HUES6 (cell line): ENCODE data around the gene TCF12.

ENCODE experiments used
- H3K27ac ChIP-seq: 2 replicates; pipeline ENCODE4 v1.7.0; 2013; ENCODE audit warnings: low read depth, mild to moderate bottlenecking, low read length, inconsistent platforms
- H3K27me3 ChIP-seq: 2 replicates; pipeline ENCODE4 v1.6.1; 2013; ENCODE audit warnings: low read length; ENCODE audit not compliant: control insufficient read depth, insufficient read depth
- H3K36me3 ChIP-seq: 2 replicates; pipeline ENCODE4 v1.6.1; 2013; ENCODE audit warnings: low read length; ENCODE audit not compliant: control insufficient read depth, insufficient read depth
- H3K4me1 ChIP-seq: 2 replicates; pipeline ENCODE4 v1.6.1; 2013; ENCODE audit warnings: low read length; ENCODE audit not compliant: control insufficient read depth, insufficient read depth
- H3K4me3 ChIP-seq: 2 replicates; pipeline ENCODE4 v1.5.1; 2013; ENCODE audit warnings: low read depth, low read length
- H3K9ac ChIP-seq: one replicate; pipeline ENCODE4 v1.6.1; 2013; ENCODE audit warnings: mild to moderate bottlenecking, low read length
- H3K9me3 ChIP-seq: 2 replicates; pipeline ENCODE4 v1.6.1; 2013; ENCODE audit warnings: low read depth, low read length; ENCODE audit not compliant: control insufficient read depth, insufficient read depth

The TCF12 gene

DNA sequence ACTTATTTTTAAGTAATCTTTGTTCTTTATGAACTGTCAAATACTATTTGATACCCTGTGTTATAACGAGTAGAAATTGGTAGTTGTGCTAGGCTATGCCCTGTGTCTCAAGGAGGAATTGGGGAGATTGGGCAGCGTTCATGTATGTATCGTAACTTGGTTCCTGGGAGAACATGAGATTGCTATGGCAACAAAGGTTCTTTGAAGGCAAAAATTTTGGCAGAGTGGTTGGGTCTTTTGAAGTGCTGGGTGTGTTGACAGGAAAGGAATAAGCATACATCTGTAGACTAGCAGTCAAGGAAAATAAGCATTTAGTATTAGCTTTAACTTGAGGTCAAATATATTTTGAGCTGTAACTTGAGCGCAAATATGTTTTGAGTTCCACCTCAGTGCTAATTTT, 45.3 kb downstream of the TCF12 start:
- H3K4me1 ChIP-seq = peaks cover 30% of the 10 kb centered on the region
- 0 out of 2 replicates have a peak overlapping the region, but pooled peaks have one; percentile 22 for H3K27ac ChIP-seq
- H3K9me3 ChIP-seq = no peaks in the 10 kb centered on the region
- H3K9ac ChIP-seq = no peak overlapping the region
- H3K4me3 ChIP-seq = no peak overlapping the region
- H3K36me3 ChIP-seq = no peaks in the 10 kb centered on the region
- H3K27me3 ChIP-seq = no peaks in the 10 kb centered on the region

DNA sequence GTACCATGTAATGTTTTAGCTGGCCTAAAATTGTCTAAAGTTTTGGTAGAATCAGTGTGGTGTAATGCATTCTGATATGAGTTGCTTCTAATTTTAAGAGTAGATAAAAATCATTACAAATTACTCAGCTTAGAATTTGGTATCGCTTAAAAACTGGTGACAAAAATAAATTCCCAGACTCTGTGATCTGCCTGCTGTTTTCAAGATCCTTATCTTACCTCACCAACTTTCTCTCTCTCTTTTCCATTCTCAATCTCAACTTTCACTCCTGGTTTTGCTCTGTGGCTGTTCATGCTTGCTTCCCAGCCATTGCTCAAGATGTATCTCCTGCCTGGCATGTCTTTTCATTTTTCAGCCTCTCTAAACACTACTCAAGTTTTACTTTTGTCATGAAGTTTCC, 45.7 kb downstream of the TCF12 start:
- H3K9me3 ChIP-seq = no peaks in the 10 kb centered on the region
- H3K27me3 ChIP-seq = no peaks in the 10 kb centered on the region
- no peak overlapping the region for H3K4me3 ChIP-seq
- H3K9ac ChIP-seq = no peak overlapping the region
- 0 out of 2 replicates have a peak overlapping the region, but pooled peaks have one; percentile 22 for H3K27ac ChIP-seq
- no peaks in the 10 kb centered on the region for H3K36me3 ChIP-seq
- H3K4me1 ChIP-seq = peaks cover 32% of the 10 kb centered on the region

DNA sequence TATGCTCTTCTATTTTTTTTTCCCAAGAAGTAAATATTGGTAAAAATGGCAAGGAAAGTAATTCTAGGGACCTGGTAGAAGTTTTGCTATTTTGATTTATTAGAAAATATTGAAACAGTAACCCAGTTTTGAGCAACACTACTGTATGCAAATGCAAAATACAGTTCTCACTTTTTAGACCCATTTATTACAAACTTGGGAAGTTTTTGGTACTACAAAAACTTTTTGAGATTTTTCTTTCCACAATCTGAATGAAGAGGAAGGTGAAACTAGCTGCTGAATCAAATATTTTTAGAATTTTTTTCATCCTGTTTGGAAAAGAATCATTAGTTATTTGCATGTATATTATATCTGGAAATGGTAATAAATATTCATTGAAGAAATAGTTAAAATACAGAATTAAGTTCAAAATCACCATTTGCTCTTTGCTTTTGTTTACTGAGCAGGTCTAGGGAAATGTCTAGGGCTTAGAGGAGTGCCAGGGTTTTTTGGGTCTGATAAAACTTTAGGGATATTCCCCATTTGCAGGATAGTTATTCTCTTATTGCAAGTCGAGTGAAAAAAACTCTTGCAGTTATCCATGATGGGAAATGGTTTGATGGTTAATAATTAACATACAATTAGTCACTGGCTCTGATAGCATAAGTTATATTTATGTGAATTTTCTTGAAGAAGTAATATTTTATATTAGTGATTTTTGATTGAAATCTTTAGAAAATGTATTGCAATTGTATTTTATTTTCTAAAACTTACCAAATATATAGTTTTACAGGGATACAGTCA, 47.0 kb downstream of the TCF12 start:
- no peaks in the 10 kb centered on the region for H3K36me3 ChIP-seq
- no peak overlapping the region for H3K9ac ChIP-seq
- peaks cover 29% of the 10 kb centered on the region for H3K4me1 ChIP-seq
- H3K9me3 ChIP-seq = no peaks in the 10 kb centered on the region
- no peak overlapping the region for H3K27ac ChIP-seq
- no peaks in the 10 kb centered on the region for H3K27me3 ChIP-seq
- H3K4me3 ChIP-seq = no peak overlapping the region

DNA sequence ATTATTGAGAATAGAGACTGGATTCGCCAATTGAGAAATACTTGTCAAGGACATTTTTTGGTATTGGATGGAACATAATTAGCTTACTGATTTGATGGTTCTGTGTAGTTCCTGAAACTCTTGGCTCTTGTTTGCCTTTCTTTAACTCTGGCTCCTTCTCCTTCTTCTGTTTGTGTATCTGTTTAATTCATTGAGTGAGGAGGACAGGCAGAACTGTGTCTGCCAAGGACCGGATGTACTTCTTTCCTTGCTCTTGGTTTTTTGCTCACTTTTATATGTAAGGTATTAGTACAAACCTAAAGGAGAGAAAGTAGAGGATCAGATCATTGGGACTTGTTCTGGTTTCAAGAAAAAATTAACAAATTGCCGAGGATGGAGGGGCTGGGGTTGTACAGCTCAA, 48.9 kb downstream of the TCF12 start:
- no peak overlapping the region for H3K27ac ChIP-seq

DNA sequence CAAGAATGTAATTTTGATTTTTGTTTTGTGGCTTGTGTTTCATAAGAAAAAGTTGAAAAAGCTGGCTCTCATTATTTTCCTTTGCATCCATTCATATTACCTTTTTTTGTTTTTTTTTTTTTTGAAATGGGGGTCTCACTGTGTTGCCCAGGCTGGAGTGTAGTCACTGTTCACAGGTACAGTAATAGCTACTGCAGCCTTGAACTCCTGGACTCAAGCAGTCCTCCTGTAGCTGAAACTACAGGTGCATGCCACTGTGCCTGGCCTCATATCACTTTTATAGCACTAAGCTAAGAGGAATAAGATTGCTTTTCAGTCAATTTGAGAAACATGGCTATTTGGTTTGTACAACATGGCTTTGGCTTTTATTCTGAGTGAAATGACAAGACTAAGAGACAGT, 49.8 kb downstream of the TCF12 start:
- Histone ChIP-seq H3K27ac (no peak overlapping the region), H3K4me1 (peaks cover 32% of the 10 kb centered on the region)

More for the DNA sequence above, 48.9 kb downstream of the TCF12 start:
- no peaks in the 10 kb centered on the region for H3K27me3 ChIP-seq
- no peaks in the 10 kb centered on the region for H3K36me3 ChIP-seq
- peaks cover 34% of the 10 kb centered on the region for H3K4me1 ChIP-seq
- H3K9me3 ChIP-seq = no peaks in the 10 kb centered on the region
- H3K9ac ChIP-seq = no peak overlapping the region
- H3K4me3 ChIP-seq = no peak overlapping the region

DNA sequence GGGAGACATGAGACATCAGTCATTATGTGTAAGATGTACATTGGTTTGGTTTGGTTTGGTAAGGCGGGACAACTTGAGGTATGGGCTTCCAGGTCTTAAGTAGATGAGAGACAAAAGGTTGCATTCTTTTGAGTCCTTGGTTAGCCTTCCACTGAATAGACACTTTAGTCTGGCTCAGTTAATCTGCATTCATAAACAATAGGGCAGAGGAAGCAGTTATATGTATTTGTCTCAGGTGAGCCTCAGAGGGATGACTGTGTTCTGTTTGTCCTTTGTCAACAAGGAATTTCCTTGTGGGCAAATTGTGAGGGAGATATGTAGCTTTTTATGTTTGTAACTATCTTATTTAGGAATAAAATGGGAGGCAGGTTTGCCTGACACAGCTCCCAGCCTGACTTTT, 50.4 kb downstream of the TCF12 start:
- Histone ChIP-seq H3K27ac (no peak overlapping the region), H3K9ac (no peak overlapping the region), H3K4me1 (peaks cover 26% of the 10 kb centered on the region), H3K36me3 (no peaks in the 10 kb centered on the region), H3K9me3 (no peaks in the 10 kb centered on the region), H3K27me3 (no peaks in the 10 kb centered on the region), H3K4me3 (no peak overlapping the region)

More for the DNA sequence above, 49.8 kb downstream of the TCF12 start:
- H3K4me3 ChIP-seq = no peak overlapping the region
- no peaks in the 10 kb centered on the region for H3K27me3 ChIP-seq
- H3K9me3 ChIP-seq = no peaks in the 10 kb centered on the region
- no peak overlapping the region for H3K9ac ChIP-seq
- no peaks in the 10 kb centered on the region for H3K36me3 ChIP-seq

DNA sequence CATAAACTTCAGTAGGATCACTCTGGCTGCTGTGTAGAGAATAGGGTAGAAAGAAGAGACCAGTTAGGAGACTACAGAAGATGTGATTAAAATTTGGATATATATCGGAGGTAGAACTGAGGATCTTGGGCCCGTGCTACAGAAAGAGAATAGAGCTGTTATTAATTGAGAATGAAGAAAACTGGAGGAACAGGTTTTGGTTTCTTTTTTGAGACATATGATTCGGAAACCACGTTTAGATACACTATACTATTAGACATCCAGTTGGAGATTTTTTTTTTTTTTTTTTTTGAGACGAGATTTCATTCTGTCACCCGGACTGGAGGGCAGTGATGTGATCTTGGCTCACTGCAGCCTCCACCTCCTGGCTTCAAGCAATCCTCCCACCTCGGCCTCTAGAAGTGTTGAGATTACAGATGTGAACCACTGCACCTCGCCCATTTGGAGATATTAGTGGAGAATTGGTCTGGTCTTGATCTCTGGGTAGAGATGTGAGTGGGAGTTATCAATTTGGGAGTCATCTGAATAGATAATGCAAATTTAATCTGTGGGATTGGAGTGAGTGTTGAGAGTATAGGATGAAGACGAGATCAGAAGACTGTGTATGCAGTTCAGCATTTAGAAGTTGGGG, 50.9 kb downstream of the TCF12 start:
- Histone ChIP-seq H3K9ac (no peak overlapping the region), H3K9me3 (no peaks in the 10 kb centered on the region), H3K27me3 (no peaks in the 10 kb centered on the region), H3K4me1 (peaks cover 21% of the 10 kb centered on the region), H3K36me3 (no peaks in the 10 kb centered on the region), H3K4me3 (no peak overlapping the region), H3K27ac (no peak overlapping the region)

DNA sequence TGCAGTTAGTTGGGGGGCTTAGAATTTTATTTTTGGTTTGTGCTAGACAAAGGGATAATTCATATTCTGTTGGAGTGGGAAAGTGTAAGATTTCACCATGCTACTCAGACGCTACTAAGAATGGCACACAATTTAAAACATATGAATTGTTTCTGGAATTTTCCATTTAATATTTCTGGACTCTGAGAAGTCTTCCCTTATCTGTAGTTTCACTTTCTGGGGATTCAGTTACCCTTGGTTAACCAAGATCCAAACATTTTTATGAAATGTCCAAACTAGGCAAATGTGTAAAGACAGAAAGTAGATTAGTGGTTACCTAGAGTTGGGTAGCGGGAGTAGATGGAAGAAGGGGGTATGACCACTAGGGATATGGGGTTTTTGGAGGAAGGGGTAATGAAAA, 53.1 kb downstream of the TCF12 start:
- Histone ChIP-seq H3K27me3 (no peaks in the 10 kb centered on the region), H3K4me1 (peaks cover 20% of the 10 kb centered on the region), H3K9ac (no peak overlapping the region), H3K27ac (no peak overlapping the region), H3K9me3 (no peaks in the 10 kb centered on the region), H3K36me3 (no peaks in the 10 kb centered on the region), H3K4me3 (no peak overlapping the region)

DNA sequence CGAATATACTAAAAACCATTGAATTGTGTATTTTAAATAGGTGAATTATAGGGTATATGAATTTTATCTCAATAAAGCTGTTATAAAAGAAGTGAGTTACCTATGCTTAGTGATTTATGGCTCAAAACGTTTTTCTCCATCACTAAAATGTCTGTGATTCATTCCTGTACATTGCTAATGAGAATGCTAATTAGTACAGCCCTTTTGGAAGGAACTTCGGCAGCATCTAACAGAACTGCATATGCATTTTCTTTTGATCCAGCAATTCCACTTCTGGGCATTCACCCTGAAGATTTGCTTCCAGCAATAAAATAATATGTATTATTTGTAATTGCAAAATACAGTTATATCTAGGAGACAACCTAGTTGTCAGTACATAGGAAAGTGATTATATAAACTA, 53.6 kb downstream of the TCF12 start:
- no peaks in the 10 kb centered on the region for H3K36me3 ChIP-seq
- no peaks in the 10 kb centered on the region for H3K9me3 ChIP-seq
- no peak overlapping the region for H3K9ac ChIP-seq
- peaks cover 20% of the 10 kb centered on the region for H3K4me1 ChIP-seq
- H3K27ac ChIP-seq = no peak overlapping the region
- no peaks in the 10 kb centered on the region for H3K27me3 ChIP-seq
- no peak overlapping the region for H3K4me3 ChIP-seq

DNA sequence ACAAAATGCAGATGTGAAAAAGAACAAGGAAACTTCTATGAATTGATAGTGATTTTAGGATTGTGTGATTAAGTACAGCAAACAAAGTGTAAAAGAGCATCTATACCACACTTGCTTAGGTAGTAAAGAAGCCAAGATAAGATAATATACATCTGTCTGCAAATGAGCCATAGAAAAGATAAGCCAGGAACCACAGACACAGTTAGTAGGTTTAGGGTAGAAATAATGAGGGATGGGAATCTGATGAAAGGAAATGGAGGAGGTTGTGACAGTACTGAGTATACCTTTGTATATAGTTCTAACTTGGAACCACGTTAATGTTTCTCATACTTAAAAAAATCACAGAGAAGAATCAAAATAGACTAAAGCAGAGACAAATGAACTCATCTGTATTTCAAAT, 54.0 kb downstream of the TCF12 start:
- no peak overlapping the region for H3K27ac ChIP-seq
- H3K9ac ChIP-seq = no peak overlapping the region
- H3K4me3 ChIP-seq = no peak overlapping the region
- no peaks in the 10 kb centered on the region for H3K27me3 ChIP-seq
- H3K4me1 ChIP-seq = peaks cover 20% of the 10 kb centered on the region
- no peaks in the 10 kb centered on the region for H3K9me3 ChIP-seq
- no peaks in the 10 kb centered on the region for H3K36me3 ChIP-seq

DNA sequence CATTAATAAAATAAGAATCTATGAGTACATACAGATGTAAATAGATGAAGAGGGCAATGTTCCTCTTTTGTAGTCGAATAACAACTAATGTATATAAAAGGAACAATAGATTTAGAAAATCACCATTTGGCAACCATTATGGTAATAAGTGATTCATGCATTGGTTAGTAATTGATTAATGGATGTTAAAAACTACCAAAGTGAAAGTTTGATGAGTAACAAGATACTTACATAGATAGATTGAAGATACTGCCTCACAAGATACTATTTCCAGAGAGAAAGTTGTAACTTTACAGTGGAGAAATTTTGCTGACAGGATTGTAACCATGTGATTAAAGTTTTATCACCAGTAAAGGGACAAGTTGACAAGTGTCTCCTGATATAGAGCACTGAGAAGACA, 55.0 kb downstream of the TCF12 start:
- no peak overlapping the region for H3K4me3 ChIP-seq
- no peaks in the 10 kb centered on the region for H3K36me3 ChIP-seq
- H3K27ac ChIP-seq = no peak overlapping the region
- H3K9me3 ChIP-seq = no peaks in the 10 kb centered on the region
- no peak overlapping the region for H3K9ac ChIP-seq
- H3K27me3 ChIP-seq = no peaks in the 10 kb centered on the region
- H3K4me1 ChIP-seq = peaks cover 18% of the 10 kb centered on the region
